GM06990 (cell line): ENCODE measurements around the gene LHFPL2.

Experiments
- DNase-seq: peaks from one replicate; pipeline ENCODE4 v3.0.0-alpha.2; 2011; ENCODE audit not compliant: insufficient read length; ENCODE audit errors: extremely low read depth
- H3K27me3 ChIP-seq: replicated peaks from 2 replicates; pipeline ENCODE4 v1.6.0; 2011; ENCODE audit warnings: low read length; ENCODE audit not compliant: control insufficient read depth, insufficient read depth
- H3K36me3 ChIP-seq: 2 replicates; pipeline ENCODE4 v1.5.1; 2011; ENCODE audit warnings: low read length; ENCODE audit not compliant: control insufficient read depth, insufficient read depth
- H3K4me3 ChIP-seq: replicated peaks from 2 replicates; pipeline ENCODE4 v1.5.1; 2011; ENCODE audit warnings: low read depth, mild to moderate bottlenecking, control low read depth, low read length
- TF ChIP-seq, protein P1 (sequence below): IDR thresholded peaks from 2 replicates; pipeline ENCODE4 v1.5.1; 2011; ENCODE audit warnings: low read length, control low read depth, mild to moderate bottlenecking, inconsistent platforms; ENCODE audit not compliant: insufficient read depth, poor library complexity, severe bottlenecking

The LHFPL2 gene

GRCh38 chr5:78632467-78632866 lies 16.1 kb downstream of the LHFPL2 start:
- no peaks in the 10 kb centered on the region for H3K27me3 ChIP-seq
- H3K36me3 ChIP-seq: peaks cover 10% of the 10 kb centered on the region
- DNase-seq: no peak
- H3K4me3 ChIP-seq: no peak overlapping the region
- TF ChIP-seq, protein P1, sequence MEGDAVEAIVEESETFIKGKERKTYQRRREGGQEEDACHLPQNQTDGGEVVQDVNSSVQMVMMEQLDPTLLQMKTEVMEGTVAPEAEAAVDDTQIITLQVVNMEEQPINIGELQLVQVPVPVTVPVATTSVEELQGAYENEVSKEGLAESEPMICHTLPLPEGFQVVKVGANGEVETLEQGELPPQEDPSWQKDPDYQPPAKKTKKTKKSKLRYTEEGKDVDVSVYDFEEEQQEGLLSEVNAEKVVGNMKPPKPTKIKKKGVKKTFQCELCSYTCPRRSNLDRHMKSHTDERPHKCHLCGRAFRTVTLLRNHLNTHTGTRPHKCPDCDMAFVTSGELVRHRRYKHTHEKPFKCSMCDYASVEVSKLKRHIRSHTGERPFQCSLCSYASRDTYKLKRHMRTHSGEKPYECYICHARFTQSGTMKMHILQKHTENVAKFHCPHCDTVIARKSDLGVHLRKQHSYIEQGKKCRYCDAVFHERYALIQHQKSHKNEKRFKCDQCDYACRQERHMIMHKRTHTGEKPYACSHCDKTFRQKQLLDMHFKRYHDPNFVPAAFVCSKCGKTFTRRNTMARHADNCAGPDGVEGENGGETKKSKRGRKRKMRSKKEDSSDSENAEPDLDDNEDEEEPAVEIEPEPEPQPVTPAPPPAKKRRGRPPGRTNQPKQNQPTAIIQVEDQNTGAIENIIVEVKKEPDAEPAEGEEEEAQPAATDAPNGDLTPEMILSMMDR: no peak

DNA sequence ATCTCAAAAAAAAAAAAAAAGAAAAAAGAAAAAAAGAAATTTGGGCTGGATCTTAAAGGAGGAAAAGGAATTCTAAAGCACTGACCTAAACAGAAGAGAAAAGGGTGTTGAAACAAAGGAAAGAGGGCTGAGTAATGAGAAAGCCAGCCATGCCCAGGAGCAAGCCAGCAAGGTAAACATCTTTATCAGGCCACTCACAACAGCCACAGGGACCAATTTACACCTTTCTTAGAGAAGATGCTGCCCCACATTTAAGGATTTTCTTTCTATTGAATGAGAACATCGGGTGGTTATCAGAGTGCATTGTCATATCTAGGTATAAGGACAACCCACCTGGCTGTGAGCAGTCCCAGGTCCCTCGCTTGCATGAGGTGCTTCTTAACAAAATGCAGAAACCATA lies 16.6 kb downstream of the LHFPL2 start:
- Histone ChIP-seq H3K4me3 (no peak overlapping the region), H3K27me3 (no peaks in the 10 kb centered on the region), H3K36me3 (peaks cover 11% of the 10 kb centered on the region)
- no peak for DNase-seq
- TF ChIP-seq, protein P1: no peak

DNA sequence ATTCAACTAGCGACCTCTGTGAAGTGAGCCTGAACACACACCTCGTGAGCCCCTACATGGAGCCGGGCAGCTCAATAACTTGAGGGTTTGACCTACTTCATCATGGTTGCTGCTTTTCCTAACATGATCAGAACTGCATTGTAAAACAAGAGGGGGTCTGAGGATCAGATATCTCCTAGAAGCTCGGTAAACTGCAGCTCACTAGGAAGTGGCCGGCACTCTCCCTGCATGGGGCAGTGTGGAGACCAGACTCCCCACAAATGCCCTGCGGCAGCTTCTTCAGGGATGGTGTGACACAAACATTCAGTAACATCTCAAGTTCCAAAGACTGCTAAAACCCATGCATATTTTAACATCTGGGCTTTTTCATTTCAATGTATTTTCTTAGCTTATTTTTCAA lies 18.5 kb downstream of the LHFPL2 start:
- TF ChIP-seq, protein P1: no peak
- no peaks in the 10 kb centered on the region for H3K27me3 ChIP-seq
- no peak overlapping the region for H3K4me3 ChIP-seq
- DNase-seq: no peak
- H3K36me3 ChIP-seq: peaks cover 13% of the 10 kb centered on the region

DNA sequence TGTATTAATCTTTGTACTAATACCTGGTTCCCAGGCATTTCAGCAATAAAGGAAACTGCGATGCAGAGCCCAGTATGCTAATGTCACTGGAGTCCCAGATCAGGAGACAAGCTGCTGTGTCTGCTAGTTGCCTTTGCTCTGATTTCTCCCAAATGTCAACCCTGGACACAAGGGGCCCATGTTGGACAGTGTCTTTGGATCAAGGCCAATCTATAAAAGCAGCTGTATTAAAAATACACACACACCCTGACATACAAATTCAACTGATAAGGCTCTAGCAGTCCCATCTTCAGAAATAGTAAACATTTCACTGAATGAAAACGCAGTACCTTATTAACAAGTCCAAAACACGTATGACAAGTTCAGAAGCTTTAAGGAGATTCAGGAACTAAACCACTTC lies 18.9 kb downstream of the LHFPL2 start:
- Histone ChIP-seq H3K27me3 (no peaks in the 10 kb centered on the region), H3K4me3 (no peak overlapping the region), H3K36me3 (peaks cover 13% of the 10 kb centered on the region)
- TF ChIP-seq, protein P1: no peak
- DNase-seq: no peak

DNA sequence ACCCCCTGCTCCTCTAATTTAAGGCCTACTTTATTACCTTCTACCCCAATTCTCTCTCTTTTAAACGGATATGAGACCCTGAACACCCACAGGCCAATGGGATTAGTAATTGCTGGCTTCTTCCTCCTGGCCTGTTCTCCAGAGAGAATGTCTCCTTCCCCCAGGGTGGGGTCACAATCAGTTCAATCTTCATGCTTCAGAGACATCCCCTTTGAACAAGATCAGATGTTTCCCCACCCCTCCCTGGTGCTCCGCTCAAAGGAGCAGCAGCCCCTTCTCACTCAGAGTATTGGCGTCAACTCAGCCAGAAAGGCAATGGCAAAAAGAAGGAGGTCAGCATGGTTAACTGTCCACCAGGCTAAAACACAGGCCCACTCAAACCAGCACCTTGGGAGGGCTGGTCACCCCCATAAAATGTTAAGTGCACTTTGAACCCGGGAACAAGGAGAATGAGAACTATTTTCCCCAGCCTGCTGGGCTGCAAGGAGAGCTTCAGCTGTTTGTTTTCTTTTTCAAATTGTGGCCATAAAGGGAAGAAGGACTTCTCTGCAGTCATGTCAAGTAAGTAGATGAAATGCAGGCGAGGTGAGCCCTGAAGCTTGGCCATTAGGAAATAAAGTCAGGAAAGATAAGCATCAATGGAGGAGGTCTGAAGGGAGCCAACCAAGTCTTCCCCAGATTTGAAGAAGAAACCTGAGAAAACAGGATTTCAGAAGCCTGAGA lies 20.1 kb downstream of the LHFPL2 start:
- TF ChIP-seq, protein P1: no peak
- H3K4me3 ChIP-seq: no peak overlapping the region
- H3K27me3 ChIP-seq: no peaks in the 10 kb centered on the region
- H3K36me3 ChIP-seq: peaks cover 13% of the 10 kb centered on the region
- DNase-seq: no peak

- H3K27me3 ChIP-seq: no peaks in the 10 kb centered on the region
- H3K36me3 ChIP-seq: peaks cover 13% of the 10 kb centered on the region
- TF ChIP-seq, protein P1: no peak
- no peak for DNase-seq
- H3K4me3 ChIP-seq: no peak overlapping the region
Measured at GRCh38 chr5:78627766-78628165, 20.8 kb downstream of the LHFPL2 start.
